ENCODE measurements around the gene FIGNL1. TPM values are rescaled to one million over a fixed set of nuclear protein-coding genes. Genes with fewer than 3 reads are reported as not detected.

Gene FIGNL1
- total RNA-seq, 1 experiment from 2014 or later: 28.0 TPM

GRCh38 chr7:50426280-50427045 lies 23.7 kb downstream of the FIGNL1 start:
- in situ Hi-C loops (cut with HindIII; ENCODE audit: low pct_unique_long_range_greater_than_20kb, low sequenced_read_pairs): no loop called here
- no peak for ATAC-seq
- no peaks in the 10 kb centered on the region for H3K4me1 ChIP-seq (ENCODE audit: control insufficient read depth, insufficient read depth, low read length)
- H3K27me3 ChIP-seq (ENCODE audit: control insufficient read depth, insufficient read depth, low read length): no peaks in the 10 kb centered on the region
- no TSS peak for BruUV-seq (replicated peaks)
- no peaks in the 10 kb centered on the region for H3K9me3 ChIP-seq (ENCODE audit: control insufficient read depth, insufficient read depth, low read depth, low read length)
- TF ChIP-seq TCF7L2 (IDR thresholded peaks at IDR 0.05; ENCODE audit: low read depth, low read length): no peak
- TF ChIP-seq, protein P1, sequence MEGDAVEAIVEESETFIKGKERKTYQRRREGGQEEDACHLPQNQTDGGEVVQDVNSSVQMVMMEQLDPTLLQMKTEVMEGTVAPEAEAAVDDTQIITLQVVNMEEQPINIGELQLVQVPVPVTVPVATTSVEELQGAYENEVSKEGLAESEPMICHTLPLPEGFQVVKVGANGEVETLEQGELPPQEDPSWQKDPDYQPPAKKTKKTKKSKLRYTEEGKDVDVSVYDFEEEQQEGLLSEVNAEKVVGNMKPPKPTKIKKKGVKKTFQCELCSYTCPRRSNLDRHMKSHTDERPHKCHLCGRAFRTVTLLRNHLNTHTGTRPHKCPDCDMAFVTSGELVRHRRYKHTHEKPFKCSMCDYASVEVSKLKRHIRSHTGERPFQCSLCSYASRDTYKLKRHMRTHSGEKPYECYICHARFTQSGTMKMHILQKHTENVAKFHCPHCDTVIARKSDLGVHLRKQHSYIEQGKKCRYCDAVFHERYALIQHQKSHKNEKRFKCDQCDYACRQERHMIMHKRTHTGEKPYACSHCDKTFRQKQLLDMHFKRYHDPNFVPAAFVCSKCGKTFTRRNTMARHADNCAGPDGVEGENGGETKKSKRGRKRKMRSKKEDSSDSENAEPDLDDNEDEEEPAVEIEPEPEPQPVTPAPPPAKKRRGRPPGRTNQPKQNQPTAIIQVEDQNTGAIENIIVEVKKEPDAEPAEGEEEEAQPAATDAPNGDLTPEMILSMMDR (IDR thresholded peaks at IDR 0.05): no peak
- TF ChIP-seq REST (IDR thresholded peaks at IDR 0.05; ENCODE audit: insufficient read depth in 1 of 2, low read depth in 2 of 2, low read length in 1 of 2): no peak
- TF ChIP-seq POLR2AphosphoS5 (IDR thresholded peaks at IDR 0.05; ENCODE audit: low read depth, low read length): no peak
- no peak for TF ChIP-seq SIN3A (IDR thresholded peaks at IDR 0.05; ENCODE audit: borderline replicate concordance, insufficient read depth, low read depth, low read length)
- H3K36me3 ChIP-seq (ENCODE audit: control insufficient read depth, insufficient read depth, low read length): no peaks in the 10 kb centered on the region
- no peak for DNase-seq (ENCODE audit: low read depth, low spot score)
- intact Hi-C loops (cut with micrococcal nuclease; ENCODE audit: unreplicated experiment): no loop called here
- no peak overlapping the region for H3K4me3 ChIP-seq (ENCODE audit: low read depth in 2 of 2, low read length in 2 of 2)
- ChIA-PET POLR2A (no interaction called here), CTCF (no interaction called here)
- no peak overlapping the region for H3K27ac ChIP-seq (ENCODE audit: low read length)

GRCh38 chr7:50425318-50425717 lies 24.8 kb downstream of the FIGNL1 start:
- CTCF ChIA-PET: no interaction called here
- Histone ChIP-seq H3K36me3 (ENCODE audit: control insufficient read depth, insufficient read depth, low read length) (no peaks in the 10 kb centered on the region), H3K9me3 (ENCODE audit: control insufficient read depth, insufficient read depth, low read depth, low read length) (no peaks in the 10 kb centered on the region), H3K4me3 (ENCODE audit: low read depth in 2 of 2, low read length in 2 of 2) (no peak overlapping the region), H3K4me1 (ENCODE audit: control insufficient read depth, insufficient read depth, low read length) (no peaks in the 10 kb centered on the region), H3K27me3 (ENCODE audit: control insufficient read depth, insufficient read depth, low read length) (no peaks in the 10 kb centered on the region), H3K27ac (ENCODE audit: low read length) (no peak overlapping the region)
- no TSS peak for BruUV-seq (replicated peaks)
- ATAC-seq (no peak), DNase-seq (ENCODE audit: low read depth, low spot score) (no peak)
- intact Hi-C loops (cut with micrococcal nuclease; ENCODE audit: unreplicated experiment) (no loop called here), in situ Hi-C loops (cut with HindIII; ENCODE audit: low pct_unique_long_range_greater_than_20kb, low sequenced_read_pairs) (no loop called here)
- POLR2A ChIA-PET: no interaction called here
- TF ChIP-seq SIN3A (IDR thresholded peaks at IDR 0.05; ENCODE audit: borderline replicate concordance, insufficient read depth, low read depth, low read length) (no peak), REST (IDR thresholded peaks at IDR 0.05; ENCODE audit: insufficient read depth in 1 of 2, low read depth in 2 of 2, low read length in 1 of 2) (no peak), POLR2AphosphoS5 (IDR thresholded peaks at IDR 0.05; ENCODE audit: low read depth, low read length) (no peak), TCF7L2 (IDR thresholded peaks at IDR 0.05; ENCODE audit: low read depth, low read length) (no peak)
- TF ChIP-seq, protein P1 (IDR thresholded peaks at IDR 0.05): no peak

All from Panc1 (cell line).